ENCODE measurements around the gene ACER2. TPM values are rescaled to one million over a fixed set of nuclear protein-coding genes. Genes with fewer than 3 reads are reported as not detected.

The ACER2 gene
- total and polyA plus RNA-seq, 2 of the 4 experiments (the other 2 are of a cell fraction) = 0.84 to 1.6 TPM

DNA sequence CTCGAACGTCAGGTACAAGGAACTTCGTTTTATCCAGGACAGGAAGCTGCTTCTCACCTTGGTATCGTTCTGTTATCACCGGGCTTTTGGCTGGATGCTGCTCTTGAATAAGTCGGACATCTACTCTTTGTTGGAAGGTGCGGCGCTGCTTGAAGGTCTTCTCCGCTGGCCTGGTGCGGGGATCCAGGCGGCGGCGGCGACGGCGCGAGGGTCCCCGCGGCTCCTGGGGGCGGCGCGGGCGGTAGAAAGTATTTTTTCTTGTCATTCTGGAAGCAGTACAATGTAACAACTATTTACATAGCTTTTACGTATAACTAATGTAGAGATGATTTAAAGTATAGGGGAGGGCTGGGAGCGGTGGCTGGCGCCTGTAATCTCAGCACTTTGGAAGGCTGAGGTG lies 52.3 kb downstream of the ACER2 start:
- in situ Hi-C loops (cut with MboI; ENCODE audit: low sequenced_read_pairs) = no loop called here
- DNase-seq = no peak
- BruUV-seq (replicated peaks) = no TSS peak
- H3K4ac ChIP-seq (ENCODE audit: low read depth, low read length) = no peak overlapping the region
- H3K4me3 ChIP-seq (ENCODE audit: insufficient read depth, low read depth, low read length) = no peak overlapping the region
- H3K4me2 ChIP-seq (ENCODE audit: low read depth, low read length) = no peak overlapping the region
- no peak overlapping the region for H3K56ac ChIP-seq (ENCODE audit: extremely low read depth, insufficient read depth, low read length)
- H3K36me3 ChIP-seq (ENCODE audit: control insufficient read depth, insufficient read depth, low read length) = no peaks in the 10 kb centered on the region
- ATAC-seq (ENCODE audit: low read depth) = no peak
- no peaks in the 10 kb centered on the region for H3K79me1 ChIP-seq (ENCODE audit: low read depth in 1 of 2, low read length in 2 of 2)
- H4K20me1 ChIP-seq (ENCODE audit: insufficient read depth, low read length) = no peaks in the 10 kb centered on the region
- dilution Hi-C loops (cut with HindIII; ENCODE audit: low sequenced_read_pairs, unreplicated experiment) = no loop called here
- no peak overlapping the region for H2AFZ ChIP-seq (replicated peaks; ENCODE audit: low read length, poor library complexity)
- no peak overlapping the region for H4K5ac ChIP-seq (ENCODE audit: low read depth, low read length)
- TF ChIP-seq RCOR1 (IDR thresholded peaks at IDR 0.05; ENCODE audit: insufficient replicate concordance, low read length) = no peak
- TF ChIP-seq MAFK (IDR thresholded peaks at IDR 0.05; ENCODE audit: low read depth, low read length) = no peak
- no peak for TF ChIP-seq BHLHE40 (IDR thresholded peaks at IDR 0.05; ENCODE audit: low read depth, low read length)
- TF ChIP-seq, protein P1, sequence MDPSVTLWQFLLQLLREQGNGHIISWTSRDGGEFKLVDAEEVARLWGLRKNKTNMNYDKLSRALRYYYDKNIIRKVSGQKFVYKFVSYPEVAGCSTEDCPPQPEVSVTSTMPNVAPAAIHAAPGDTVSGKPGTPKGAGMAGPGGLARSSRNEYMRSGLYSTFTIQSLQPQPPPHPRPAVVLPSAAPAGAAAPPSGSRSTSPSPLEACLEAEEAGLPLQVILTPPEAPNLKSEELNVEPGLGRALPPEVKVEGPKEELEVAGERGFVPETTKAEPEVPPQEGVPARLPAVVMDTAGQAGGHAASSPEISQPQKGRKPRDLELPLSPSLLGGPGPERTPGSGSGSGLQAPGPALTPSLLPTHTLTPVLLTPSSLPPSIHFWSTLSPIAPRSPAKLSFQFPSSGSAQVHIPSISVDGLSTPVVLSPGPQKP (IDR thresholded peaks at IDR 0.05; ENCODE audit: borderline replicate concordance, low read depth, low read length) = no peak
- TF ChIP-seq NFE2L2 (IDR thresholded peaks at IDR 0.05; ENCODE audit: low read depth, low read length) = no peak
- TF ChIP-seq POLR2A (IDR thresholded peaks at IDR 0.05; ENCODE audit: low read depth, low read length) = no peak
- TF ChIP-seq MAZ (IDR thresholded peaks at IDR 0.05; ENCODE audit: borderline replicate concordance, low read depth, low read length) = no peak
- TF ChIP-seq MXI1 (IDR thresholded peaks at IDR 0.05; ENCODE audit: borderline replicate concordance, low read depth, low read length) = no peak
- no peak for TF ChIP-seq RAD21 (IDR thresholded peaks at IDR 0.05; ENCODE audit: low read length)
- no peak for TF ChIP-seq CHD1 (IDR thresholded peaks at IDR 0.05; ENCODE audit: low read depth, low read length)
- TF ChIP-seq FOS (IDR thresholded peaks at IDR 0.05; ENCODE audit: low read depth, low read length) = no peak
- TF ChIP-seq RFX5 (IDR thresholded peaks at IDR 0.05; ENCODE audit: low read depth, low read length) = no peak
- H2AK9ac ChIP-seq (replicated peaks; ENCODE audit: low read depth, low read length, poor library complexity) = no peak overlapping the region
- ChIA-PET CTCF (no interaction called here), POLR2A (ENCODE audit: unreplicated experiment) (no interaction called here)
- H2BK20ac ChIP-seq (ENCODE audit: low read depth, low read length) = no peak overlapping the region
- H2BK120ac ChIP-seq (ENCODE audit: low read depth, low read length) = no peak overlapping the region
- H3K27me3 ChIP-seq (ENCODE audit: control insufficient read depth, insufficient read depth, low read length) = 0 out of 2 replicates have a peak, but pooled peaks cover 2% of the 10 kb centered on the region
- H2BK5ac ChIP-seq (ENCODE audit: low read depth, low read length, poor library complexity, severe bottlenecking) = no peak overlapping the region
- no peaks in the 10 kb centered on the region for H3K9me3 ChIP-seq (ENCODE audit: control insufficient read depth, insufficient read depth, low read length)
- H2BK15ac ChIP-seq (ENCODE audit: low read depth, low read length) = no peak overlapping the region
- no peak overlapping the region for H3K27ac ChIP-seq (ENCODE audit: insufficient read depth, low read length)
- H3K9me1 ChIP-seq (ENCODE audit: insufficient read depth, low read length) = peaks cover 4% of the 10 kb centered on the region
- intact Hi-C loops (cut with micrococcal nuclease) = no loop called here
- H3K23ac ChIP-seq (ENCODE audit: low read depth, low read length) = no peak overlapping the region
- WGBS, 2 experiments (ENCODE audit: extremely low coverage in 2 of 2, insufficient read length in 1 of 2) = 92% methylated on average over 2 of the region's 26 CpGs; no CpG with 5 or more reads in 1 of the 2 experiments
- H3K14ac ChIP-seq (replicated peaks; ENCODE audit: low read depth, low read length) = no peak overlapping the region
- 0 out of 2 replicates have a peak, but pooled peaks cover 2% of the 10 kb centered on the region for H3K4me1 ChIP-seq (ENCODE audit: control insufficient read depth, insufficient read depth, low read length)
- no peak overlapping the region for H3K9ac ChIP-seq (ENCODE audit: low read depth, low read length)
- H2AK5ac ChIP-seq (ENCODE audit: low read depth, low read length) = no peak overlapping the region
- H3K18ac ChIP-seq (ENCODE audit: low read depth, low read length) = no peak overlapping the region
- no peak overlapping the region for H4K8ac ChIP-seq (ENCODE audit: low read depth in 2 of 2, low read length in 2 of 2)
- H4K91ac ChIP-seq (ENCODE audit: insufficient read depth, low read depth, low read length) = no peak overlapping the region
